NCI-H2171 (cell line): ENCODE results near the gene SOX1.

ENCODE experiments used
- DNase-seq: peaks from one replicate; lab custom pipeline; 2025; lab: John Stamatoyannopoulos, UW

The SOX1 gene

GRCh38 chr13:112058941-112059340 is 8.0 kb upstream of the SOX1 start:
- DNase-seq: no peak

- DNase-seq: no peak
Observed at GRCh38 chr13:112059457-112060281, 7.3 kb upstream of the SOX1 start.

- DNase-seq: no peak
Observed at GRCh38 chr13:112060282-112060830, 6.6 kb upstream of the SOX1 start.

GRCh38 chr13:112060899-112061366 is 6.0 kb upstream of the SOX1 start:
- DNase-seq: no peak

GRCh38 chr13:112061367-112062061 is 5.4 kb upstream of the SOX1 start:
- no peak for DNase-seq

- DNase-seq: no peak
Observed at GRCh38 chr13:112062072-112062567, 4.8 kb upstream of the SOX1 start.

GRCh38 chr13:112062571-112063570 is 4.1 kb upstream of the SOX1 start:
- no peak for DNase-seq

- no peak for DNase-seq
Observed at GRCh38 chr13:112063807-112064206, 3.1 kb upstream of the SOX1 start.

- DNase-seq: no peak
Observed at GRCh38 chr13:112064222-112064621, 2.7 kb upstream of the SOX1 start.

- DNase-seq: no peak
Observed at GRCh38 chr13:112065521-112065866, 1.5 kb upstream of the SOX1 start.

GRCh38 chr13:112065867-112066623 is 904 bp upstream of the SOX1 start:
- no peak for DNase-seq

GRCh38 chr13:112066624-112067004 is 335 bp upstream of the SOX1 start:
- DNase-seq: peak; percentile 63

GRCh38 chr13:112067871-112068539 is 1.1 kb downstream of the SOX1 start:
- DNase-seq: no peak

GRCh38 chr13:112068540-112069060 is 1.7 kb downstream of the SOX1 start:
- DNase-seq: no peak

- no peak for DNase-seq
Observed at GRCh38 chr13:112069061-112069844, 2.3 kb downstream of the SOX1 start.

- no peak for DNase-seq
Observed at GRCh38 chr13:112069845-112070251, 2.9 kb downstream of the SOX1 start.

GRCh38 chr13:112071102-112071722 is 4.3 kb downstream of the SOX1 start:
- DNase-seq: no peak

GRCh38 chr13:112071723-112072533 is 5.0 kb downstream of the SOX1 start:
- no peak for DNase-seq
